Urothelium cell line (cell line): ENCODE results near the gene PLEKHA7.
"Not testable (repeated sequence)": the region's sequence is repeated elsewhere in the genome, so short reads cannot be mapped to it uniquely, and the experiment has no call there.

Experiments used
- DNase-seq: peaks from one replicate; pipeline ENCODE4 v3.0.0; 2011; ENCODE audit warnings: low spot score, mixed read lengths
- FAIRE-seq: peaks from 2 replicates; lab custom pipeline; 2011; peaks lifted over from hg19 to GRCh38; lab: Jason Lieb, UNC

The PLEKHA7 gene

DNA sequence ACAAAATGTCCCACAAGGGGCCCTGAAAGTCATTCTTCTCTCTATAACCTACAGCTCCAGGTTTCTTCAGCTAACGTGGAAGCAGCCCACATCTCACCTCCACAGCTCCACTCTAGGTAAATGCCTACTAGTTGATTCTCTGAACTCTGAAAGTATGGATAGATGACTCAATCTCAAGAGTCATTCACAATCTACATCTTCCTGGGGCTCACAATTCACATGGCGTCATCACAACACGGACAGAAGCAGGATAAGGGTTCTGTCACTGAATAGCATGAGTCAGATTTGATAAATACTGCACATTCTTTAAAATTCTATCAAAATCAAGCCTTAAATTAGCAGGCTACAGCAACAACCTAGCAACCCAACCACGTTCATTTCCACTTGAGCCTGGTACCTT, 96.3 kb downstream of the PLEKHA7 start:
- no peak for FAIRE-seq
- DNase-seq: no peak

DNA sequence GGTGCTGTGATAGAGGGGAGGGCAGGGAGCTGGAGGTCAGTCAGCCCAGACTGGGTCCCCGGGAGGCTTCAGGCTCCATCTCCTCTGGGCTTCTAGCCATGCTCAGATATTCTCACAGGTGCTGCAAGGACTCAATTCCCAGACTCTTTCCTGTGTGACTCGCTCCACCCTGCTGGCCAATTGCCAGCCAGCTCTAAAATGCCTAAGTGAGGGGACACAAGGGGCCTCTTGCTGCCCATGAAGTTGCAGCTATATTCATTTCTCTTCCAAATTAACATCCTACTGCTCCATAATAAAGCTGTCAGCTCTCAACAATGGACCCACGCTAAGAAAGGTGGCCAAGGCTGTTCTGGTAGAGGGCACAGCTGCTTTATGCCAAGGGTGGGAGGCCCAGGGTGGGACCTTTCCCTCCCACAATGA, 101.5 kb downstream of the PLEKHA7 start:
- DNase-seq (no peak), FAIRE-seq (no peak)

- DNase-seq (no peak), FAIRE-seq (no peak)
Observed at GRCh38 chr11:16911658-16912057, 102.6 kb downstream of the PLEKHA7 start.

DNA sequence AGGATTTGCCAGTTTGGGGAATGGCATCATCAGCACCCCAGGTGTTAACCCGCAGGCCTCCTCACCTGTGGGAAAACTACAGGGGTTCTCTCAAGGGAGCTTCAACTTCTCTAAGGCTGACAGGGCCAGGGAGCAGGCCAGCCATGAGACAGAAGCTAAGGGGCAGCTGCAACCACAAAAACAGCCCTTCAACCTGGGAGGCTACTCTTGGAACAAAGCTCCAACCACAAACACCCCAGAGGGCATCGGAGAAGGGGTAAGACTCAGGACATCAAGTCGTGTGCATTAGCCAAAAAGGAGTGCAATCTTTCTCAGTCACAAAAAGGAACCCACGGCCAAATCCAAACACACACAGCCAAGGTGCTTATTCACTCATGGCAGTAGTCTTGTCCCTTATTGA, 103.0 kb downstream of the PLEKHA7 start:
- DNase-seq (no peak), FAIRE-seq (no peak)

DNA sequence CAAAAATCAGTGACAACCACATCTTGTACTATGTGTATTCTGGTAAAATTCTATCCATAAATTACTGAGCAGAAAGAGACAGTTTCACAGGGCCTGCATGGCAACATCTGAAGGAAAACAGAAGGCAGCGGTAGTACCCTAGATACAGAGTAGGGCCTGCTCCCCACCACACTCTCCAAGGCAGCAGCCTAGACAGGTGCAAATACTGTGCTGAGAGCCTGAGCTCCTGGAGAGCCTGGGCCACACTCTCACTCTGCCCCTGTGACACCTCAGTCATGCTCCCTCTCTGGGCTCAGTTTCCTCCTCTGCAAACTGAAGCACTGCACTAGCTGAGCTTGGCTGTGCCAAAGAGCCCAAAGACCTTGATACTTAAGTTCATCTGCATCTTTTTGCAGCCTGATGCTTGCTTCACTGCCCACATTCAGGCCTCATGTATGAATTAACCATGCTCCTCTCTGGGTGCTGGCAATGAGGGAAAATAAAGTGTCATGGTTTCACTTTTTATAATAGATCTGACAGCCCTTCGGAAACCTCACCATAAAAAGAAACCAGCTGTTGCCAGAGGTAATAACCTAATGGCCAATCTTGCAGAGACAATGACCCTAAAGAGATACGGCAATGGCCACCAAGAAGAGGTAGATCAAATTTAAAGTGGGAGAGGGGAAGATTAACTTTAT, 104.7 kb downstream of the PLEKHA7 start:
- DNase-seq (no peak), FAIRE-seq (no peak)

- no peak for FAIRE-seq
- no peak for DNase-seq
Observed at GRCh38 chr11:16905375-16905774, 108.8 kb downstream of the PLEKHA7 start.

DNA sequence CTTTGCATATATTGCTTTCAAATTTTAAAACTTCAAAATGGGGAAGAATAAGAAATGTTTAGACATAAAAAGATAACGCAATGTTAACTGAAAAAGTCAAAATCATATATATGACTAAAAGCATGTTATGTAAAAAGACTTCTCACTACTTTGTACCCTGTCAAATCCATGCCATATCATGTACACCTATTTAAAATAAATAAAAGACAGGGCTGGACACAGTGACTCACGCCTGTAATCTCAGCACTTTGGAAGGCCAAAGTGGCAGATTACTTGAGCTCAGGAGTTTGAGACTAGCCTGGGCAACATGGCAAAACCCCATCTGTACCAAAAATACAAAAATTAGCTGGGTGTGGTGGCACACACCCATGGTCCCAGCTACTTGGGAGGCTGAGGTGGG, 109.5 kb downstream of the PLEKHA7 start:
- FAIRE-seq, DNase-seq: not testable (repeated sequence)

GRCh38 chr11:16902781-16903378, 111.3 kb downstream of the PLEKHA7 start:
- FAIRE-seq (no peak), DNase-seq (no peak)

GRCh38 chr11:16902182-16902581, 112.0 kb downstream of the PLEKHA7 start:
- DNase-seq (no peak), FAIRE-seq (no peak)

GRCh38 chr11:16900491-16900890, 113.7 kb downstream of the PLEKHA7 start:
- DNase-seq (no peak), FAIRE-seq (no peak)

- no peak for FAIRE-seq
- DNase-seq: no peak
Observed at GRCh38 chr11:16899708-16900303, 114.4 kb downstream of the PLEKHA7 start.

DNA sequence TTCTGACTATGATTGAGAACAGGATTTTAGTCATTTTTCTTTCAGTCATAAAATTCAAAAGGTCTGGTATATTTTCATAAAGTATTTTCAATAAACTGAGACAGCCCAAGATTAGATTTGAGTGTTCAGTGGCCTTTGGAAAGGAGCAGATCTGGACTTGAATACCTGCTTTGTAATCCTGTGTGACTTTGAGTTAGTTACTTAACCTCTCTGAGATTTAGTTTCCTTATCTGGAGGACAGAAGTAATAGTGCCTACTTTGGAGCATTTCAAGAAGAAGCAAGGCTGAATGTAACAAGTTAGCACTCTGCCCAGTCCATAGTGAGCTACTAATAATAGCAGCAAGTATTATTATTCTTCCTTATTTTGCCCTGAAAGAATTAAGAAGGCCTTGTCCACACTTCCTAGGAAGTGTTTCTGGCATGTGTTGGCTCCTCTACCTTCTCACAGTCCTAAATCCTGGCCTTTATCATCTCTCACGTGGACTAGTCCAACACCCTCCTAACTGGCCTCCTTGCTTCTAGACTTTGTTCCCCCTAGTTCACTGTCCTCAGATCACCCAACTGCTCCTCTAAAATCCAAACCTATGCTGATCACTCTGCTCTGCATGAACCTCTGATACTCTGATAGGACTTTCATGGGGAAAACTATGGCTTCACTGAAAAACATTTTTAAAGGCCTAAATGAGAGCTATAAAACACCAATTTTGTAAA, 115.8 kb downstream of the PLEKHA7 start:
- no peak for DNase-seq
- no peak for FAIRE-seq

- no peak for FAIRE-seq
Observed at GRCh38 chr11:16897470-16898061, 116.6 kb downstream of the PLEKHA7 start.

GRCh38 chr11:16896729-16897469, 117.3 kb downstream of the PLEKHA7 start:
- DNase-seq: no peak
- no peak for FAIRE-seq

More at GRCh38 chr11:16897470-16898061, 116.6 kb downstream of the PLEKHA7 start:
- no peak for DNase-seq

- DNase-seq (no peak), FAIRE-seq (no peak)
Observed at GRCh38 chr11:16895306-16895705, 118.9 kb downstream of the PLEKHA7 start.

DNA sequence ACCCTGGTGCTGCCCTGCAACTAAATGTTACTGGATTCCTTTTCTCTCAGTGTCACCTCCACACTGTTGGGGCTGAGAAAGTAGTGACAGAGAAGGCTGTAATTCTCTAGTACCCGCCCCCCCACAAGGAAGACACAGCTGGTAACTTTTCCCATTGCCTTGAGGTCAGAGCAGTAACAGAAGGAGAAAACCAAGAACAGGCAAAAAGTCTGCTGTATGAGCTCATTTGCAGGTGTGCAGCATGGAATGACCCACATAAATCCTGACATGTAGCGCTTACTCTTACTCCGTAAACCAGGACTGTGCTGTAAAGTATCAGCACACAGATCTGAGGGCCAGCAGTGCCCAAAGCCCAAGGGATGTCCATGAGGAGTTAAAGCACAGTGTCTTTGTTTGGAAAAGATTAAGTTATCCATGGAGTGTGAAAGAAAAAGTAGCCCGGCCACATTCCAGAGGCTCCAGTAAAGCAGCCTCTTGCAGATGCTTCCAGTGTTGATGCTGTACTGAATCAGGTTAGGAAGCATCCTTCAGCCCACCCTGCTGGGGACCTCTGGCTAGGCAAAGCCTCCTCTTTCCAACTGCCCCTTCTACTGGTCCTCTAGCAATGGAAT, 120.7 kb downstream of the PLEKHA7 start:
- FAIRE-seq: no peak
- no peak for DNase-seq

- no peak for FAIRE-seq
- peak; percentile 26 for DNase-seq
Observed at GRCh38 chr11:16891964-16892363, 122.2 kb downstream of the PLEKHA7 start.

GRCh38 chr11:16891165-16891564, 123.0 kb downstream of the PLEKHA7 start:
- DNase-seq (no peak), FAIRE-seq (no peak)

GRCh38 chr11:16890442-16890841, 123.8 kb downstream of the PLEKHA7 start:
- no peak for DNase-seq
- no peak for FAIRE-seq

GRCh38 chr11:16889905-16890304, 124.3 kb downstream of the PLEKHA7 start:
- DNase-seq (no peak), FAIRE-seq (no peak)
